NT2/D1 (cell line): ENCODE data around the gene ATF3.

Experiments
- YY1 ChIP-seq: IDR thresholded peaks from 2 replicates; pipeline ENCODE4 v1.6.1; 2011; ENCODE audit not compliant: insufficient read length, insufficient read depth
- ZNF274 ChIP-seq: IDR thresholded peaks from 2 replicates; pipeline ENCODE4 v1.6.1; 2011; ENCODE audit warnings: mild to moderate bottlenecking, low read depth, low read length

- TF ChIP-seq ZNF274: no peak
- no peak for TF ChIP-seq YY1
Observed at GRCh38 chr1:212622467-212622866, 13.9 kb downstream of the ATF3 start.
